HG03196 (cell line): Measurements from ENCODE around the gene F5.
"Not testable (repeated sequence)": the region's sequence is repeated elsewhere in the genome, so short reads cannot be mapped to it uniquely, and the experiment has no call there.

Source experiments
- ATAC-seq: cut with Tn5 transposase; IDR thresholded peaks from one replicate; pipeline ENCODE4 v1.9.1; 2021; ENCODE audit not compliant: unreplicated experiment

Gene F5

GRCh38 chr1:169546087-169546995, 39.9 kb downstream of the F5 start:
- no peak for ATAC-seq

GRCh38 chr1:169545472-169545871, 40.8 kb downstream of the F5 start:
- no peak for ATAC-seq

- no peak for ATAC-seq
Observed at GRCh38 chr1:169538998-169539871, 47.0 kb downstream of the F5 start.

DNA sequence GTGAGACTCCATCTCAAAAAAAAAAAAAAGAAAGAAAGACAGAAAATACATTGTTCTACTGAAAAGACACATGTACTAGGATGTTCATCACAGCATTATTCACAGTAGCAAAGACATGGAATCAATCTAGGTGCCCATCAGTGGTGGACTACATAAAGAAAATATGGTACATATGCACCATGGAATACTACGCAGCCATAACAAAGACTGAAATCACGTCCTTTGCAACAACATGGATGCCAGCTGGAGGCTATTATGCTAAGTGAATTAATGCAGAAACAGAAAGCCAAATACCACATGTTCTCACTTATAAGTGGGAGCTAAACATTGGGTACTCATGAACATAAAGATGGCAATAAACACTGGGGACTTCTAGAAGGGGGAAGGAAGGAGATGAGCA, 51.6 kb downstream of the F5 start:
- ATAC-seq, result no peak

- not testable (repeated sequence) for ATAC-seq
Observed at GRCh38 chr1:169533528-169534190, 52.6 kb downstream of the F5 start.

- ATAC-seq, result no peak
Observed at GRCh38 chr1:169530448-169530847, 55.8 kb downstream of the F5 start.

- no peak for ATAC-seq
Observed at GRCh38 chr1:169529068-169529642, 57.1 kb downstream of the F5 start.

DNA sequence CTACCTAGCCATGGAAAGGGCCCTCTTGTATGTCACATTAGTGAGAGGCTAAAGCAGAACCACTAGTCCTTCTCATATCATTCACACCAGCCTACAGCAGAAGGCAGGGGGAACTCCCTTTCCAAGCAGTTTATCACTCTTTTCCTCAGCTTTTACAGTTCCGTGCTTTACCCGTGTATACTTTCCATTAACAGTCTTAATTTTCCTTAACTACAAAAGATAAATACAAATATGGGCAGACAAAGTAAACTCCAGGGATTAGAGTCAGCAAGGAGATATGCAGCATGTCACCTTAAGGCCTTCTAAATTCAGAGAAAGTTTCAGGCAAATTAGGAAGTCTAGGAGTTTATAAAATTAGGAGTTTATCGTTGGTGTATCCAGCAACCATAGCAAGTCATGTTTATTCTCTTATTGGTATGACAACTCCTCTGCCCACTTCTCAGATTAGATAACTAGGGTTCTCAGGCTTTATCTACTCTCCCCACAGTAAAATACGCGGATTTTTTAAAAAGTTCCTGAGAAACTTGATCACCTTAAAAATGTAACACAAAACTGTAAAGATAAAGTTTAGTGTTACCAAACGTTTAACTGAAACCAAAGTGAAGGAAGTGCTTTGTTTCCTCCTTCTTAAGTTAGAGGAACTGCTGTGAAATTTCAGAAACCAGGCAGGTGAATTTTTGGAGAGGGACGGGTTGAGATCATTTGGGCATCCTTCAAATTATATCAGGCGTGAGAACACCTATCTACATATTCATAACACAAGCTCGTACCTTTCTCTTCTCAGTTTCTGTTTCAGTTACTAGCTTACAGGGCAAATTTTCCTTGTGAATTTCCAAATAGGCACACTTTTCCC, 57.8 kb downstream of the F5 start:
- no peak for ATAC-seq

DNA sequence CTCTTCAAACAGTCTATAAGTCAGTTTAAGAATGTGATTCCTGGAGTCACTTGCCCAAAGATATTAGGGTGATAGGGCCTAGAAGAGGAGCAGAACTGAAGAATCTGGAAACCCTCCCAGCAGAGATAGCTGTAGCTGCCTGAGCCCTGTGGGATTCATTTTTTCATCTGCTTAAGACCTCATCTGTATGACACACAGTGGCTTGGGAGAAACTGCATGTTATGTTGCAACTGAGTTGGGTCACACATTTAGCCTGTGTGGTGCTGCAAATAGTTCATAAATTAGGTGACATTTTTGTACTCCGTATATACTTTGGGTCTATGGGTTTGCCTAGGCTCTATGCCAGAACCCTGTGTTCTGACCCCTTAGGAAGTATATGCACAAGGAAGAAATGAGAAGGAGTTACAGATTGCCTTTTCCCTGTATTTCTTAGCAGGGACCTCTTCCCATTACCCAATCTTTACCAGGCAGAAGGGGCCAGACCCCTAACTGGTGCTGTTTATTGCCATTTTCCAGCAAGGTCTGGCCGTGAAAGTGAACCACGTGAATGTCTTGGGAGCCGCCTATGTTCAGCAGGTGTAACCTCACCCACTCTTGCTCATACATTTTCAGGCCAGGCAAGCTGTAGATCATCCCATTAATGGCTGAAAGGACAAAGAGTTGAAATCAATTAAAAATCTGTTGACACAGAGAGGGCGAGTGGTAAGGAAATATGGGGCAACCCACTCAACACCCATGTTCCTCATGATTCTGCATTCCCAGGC, 58.6 kb downstream of the F5 start:
- no peak for ATAC-seq

DNA sequence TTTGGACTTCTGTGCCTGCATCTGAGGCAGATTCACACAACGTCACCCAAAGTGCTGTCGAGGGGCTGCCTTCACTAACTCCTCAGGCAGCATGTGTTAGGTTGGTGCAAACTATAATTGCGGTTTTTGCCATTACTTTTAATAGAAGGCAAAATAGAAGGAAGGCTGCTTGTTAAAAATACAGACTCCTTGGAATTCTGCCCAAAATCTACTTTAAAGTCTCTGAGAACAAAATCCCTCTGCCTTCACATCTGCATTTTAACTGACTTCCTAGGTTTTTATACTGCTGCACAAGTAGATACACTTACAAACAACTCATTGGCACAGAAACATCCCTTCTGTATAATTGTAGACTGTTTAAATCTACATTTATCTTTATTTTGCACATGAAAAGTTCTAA, 59.3 kb downstream of the F5 start:
- no peak for ATAC-seq

DNA sequence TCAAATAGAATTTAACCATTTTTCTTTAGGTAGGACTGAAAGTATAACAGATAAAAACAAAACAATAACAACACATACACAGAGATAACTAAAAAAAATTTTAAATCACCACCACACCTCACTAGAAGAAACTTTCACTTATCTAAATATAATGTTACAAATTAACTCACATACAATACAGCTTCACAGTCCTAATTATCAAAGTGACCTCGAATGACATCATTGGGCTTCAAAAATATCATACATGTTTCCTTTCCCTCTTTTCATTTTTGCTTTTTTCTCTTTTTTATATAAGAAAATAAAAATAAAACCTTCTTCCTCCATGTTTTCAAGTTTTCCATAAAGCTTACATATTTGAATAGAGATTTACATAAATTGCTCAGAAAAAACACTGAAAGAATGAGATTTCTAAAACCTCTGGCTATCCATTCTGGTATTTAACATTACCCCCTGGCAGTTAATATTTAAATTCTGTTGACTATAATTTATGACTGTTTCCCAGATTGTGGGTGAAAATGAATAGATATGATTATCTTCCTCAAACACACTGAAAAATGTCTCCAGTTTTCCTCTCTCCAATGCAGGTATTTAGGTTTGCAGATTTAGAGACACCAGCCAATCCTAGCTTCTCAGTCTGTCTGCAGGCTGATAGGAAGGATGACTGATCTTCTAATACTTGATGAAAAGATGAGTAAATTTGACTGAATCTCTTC, 60.0 kb downstream of the F5 start:
- ATAC-seq, result no peak

GRCh38 chr1:169525391-169525790, 60.9 kb downstream of the F5 start:
- ATAC-seq, result no peak

DNA sequence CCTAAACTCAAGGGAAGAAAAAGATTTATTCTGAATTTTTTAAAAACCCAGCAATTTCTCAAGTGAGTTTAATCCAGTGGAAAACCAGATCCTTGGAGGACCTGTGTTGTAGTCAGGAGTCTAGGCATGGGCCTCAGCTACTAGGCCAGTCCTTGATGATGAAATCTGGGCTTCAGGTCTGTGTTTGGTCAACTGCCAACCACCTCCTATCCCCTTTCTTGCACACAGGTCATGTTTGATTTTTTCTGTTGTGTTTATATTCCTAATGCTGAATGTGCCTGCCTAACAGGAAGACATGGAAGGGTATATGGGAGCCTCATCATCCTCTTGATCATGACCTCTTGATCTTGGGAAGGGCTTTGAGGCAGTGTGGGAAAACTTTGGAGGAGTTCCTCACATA, 62.4 kb downstream of the F5 start:
- ATAC-seq, result no peak

- ATAC-seq, result no peak
Observed at GRCh38 chr1:169521226-169521625, 65.1 kb downstream of the F5 start.

DNA sequence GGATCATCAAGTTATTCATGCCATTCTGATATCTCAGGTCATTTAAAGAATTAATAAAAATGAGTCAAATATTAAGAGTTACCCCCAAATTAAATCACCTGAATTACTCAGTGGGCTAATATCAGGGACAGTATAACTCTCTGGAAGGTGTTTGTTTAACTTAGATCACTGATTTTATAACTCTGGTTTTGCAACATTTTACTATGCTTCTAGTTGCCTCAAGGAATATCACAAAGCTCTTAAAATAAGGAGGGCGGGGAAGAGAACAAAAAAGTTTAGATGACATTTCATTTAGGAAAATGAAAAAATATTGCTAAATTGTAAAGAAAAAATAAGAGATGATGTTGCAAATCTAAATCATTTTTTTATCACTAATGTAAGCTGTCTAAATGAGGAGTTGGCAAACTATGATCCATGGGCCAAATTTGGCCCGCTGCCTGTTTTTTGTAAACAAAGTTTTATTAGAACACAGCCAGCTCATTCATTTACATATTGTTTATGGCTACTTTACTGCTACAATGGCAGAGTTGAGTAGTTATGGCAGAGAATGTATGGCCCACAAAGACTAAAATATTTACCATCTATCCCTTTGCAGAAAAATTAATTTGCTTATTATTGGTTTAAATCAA, 68.6 kb downstream of the F5 start:
- ATAC-seq, result no peak

DNA sequence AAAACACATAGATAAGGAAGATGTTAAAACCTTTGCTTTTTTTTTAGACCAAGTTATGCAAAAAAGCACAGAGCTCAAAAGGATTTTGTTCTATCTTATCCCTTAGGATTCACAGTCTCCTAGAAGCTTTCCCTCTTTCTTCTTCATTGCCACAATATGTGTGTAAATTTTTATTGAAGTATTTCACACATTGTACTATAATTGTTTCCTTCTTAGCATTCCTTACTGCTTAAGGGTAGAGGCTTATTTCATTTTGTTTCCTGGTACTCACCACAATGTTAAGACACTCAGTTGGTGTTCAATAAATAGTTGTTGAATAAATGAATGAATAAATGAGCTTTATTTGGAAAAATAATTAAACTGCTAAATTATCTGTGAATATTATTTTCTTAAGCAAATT, 70.6 kb downstream of the F5 start:
- no peak for ATAC-seq

DNA sequence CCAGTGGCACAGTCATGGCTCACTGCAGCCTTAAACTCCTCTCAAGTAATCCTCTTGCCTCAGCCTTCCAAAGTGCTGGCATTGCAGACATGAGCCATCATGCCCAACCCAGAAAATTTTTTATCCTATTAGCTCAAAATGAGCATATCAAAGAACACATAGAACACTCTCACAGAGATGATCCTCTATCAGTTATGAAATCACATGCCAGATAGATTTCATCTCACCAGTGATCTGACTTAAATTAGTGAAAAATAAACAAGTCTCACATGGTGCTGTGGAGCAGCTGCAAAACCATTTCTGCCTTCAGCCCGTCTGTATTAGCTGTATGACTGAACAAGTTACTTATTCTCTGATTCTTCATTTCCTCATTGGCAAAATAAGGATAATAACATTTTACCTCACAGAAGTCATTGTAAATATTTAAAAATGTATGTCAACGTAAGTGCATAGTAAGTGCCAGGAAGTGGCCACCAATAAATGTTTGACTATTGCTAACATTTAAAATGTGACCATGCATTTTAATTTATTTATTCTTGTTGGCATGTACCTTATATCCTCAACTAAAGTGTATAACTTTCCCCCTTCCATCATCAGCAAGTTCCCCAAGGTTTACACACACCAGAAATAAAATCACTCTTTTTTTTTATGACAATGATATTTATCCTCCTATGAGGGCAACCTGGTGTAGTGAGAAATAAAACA, 71.6 kb downstream of the F5 start:
- no peak for ATAC-seq

DNA sequence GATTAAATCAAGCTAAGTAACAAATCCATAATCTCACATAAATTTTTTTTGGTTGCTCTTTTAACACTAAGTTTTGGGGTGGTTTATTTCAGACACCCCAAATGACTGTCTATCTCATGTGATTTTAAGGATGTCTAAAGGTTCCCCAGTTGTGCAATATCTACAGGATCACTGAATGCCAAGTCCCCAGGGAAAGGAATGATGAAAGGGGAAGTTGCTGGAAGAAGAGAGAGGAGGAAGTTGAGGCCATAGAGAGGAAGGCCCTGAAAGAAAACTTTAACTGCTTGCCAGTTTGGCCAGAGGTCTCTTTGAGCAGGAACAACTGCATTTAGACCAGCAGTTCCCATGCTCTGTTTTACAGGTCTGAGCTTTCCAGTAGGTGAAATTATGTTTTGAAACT, 73.1 kb downstream of the F5 start:
- ATAC-seq, result no peak
